ENCODE results near the gene ATG9A.

Gene ATG9A

DNA sequence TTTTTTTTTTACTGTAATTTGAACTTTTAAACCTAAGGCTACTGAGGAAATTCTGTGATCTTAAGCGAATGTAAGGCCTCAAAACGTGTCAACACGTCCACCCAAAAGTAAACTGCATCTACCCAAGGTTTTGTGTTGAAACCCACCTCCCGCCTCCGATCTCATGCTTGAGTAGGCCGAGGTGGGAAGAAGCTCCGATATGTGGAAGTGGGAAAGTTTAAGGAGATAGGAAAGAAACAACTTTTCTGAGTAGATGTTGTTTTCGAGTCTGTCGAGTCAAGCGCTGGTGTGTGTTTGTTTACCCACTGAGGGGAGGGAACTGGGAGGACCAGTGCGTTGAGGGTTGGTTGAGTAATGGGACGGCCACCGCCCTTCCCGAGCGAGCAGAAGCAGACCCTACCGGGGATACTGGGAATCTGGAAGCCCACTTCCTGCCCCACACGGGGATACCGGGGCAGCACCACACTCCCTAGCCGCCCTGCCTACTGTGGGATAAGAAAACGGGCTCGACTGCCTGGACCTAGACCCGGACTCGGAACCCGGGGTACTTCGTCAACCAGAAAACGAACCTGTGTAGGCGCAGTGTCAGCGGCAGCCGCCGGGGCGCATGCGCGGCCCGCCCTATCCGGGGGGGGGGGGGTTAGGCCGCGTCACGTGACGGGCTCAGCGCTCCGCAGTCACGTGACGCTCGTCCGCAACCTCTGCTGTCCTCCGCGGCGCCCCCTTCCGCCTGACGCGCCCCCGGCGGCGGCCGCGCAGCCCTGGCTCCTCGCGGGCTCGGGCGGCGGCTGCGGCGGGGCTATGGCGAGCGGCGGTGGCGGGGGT is 51.7 kb downstream of the ATG9A start, which contains the start of gene RETREG2:
RETREG2 (plus strand) TSS at position 724 of the 825 bp plus-strand sequence; CDS start at position 802, 78 bp downstream.
- DNase-seq (ENCODE audit: low read depth): peak; percentile 91

DNA sequence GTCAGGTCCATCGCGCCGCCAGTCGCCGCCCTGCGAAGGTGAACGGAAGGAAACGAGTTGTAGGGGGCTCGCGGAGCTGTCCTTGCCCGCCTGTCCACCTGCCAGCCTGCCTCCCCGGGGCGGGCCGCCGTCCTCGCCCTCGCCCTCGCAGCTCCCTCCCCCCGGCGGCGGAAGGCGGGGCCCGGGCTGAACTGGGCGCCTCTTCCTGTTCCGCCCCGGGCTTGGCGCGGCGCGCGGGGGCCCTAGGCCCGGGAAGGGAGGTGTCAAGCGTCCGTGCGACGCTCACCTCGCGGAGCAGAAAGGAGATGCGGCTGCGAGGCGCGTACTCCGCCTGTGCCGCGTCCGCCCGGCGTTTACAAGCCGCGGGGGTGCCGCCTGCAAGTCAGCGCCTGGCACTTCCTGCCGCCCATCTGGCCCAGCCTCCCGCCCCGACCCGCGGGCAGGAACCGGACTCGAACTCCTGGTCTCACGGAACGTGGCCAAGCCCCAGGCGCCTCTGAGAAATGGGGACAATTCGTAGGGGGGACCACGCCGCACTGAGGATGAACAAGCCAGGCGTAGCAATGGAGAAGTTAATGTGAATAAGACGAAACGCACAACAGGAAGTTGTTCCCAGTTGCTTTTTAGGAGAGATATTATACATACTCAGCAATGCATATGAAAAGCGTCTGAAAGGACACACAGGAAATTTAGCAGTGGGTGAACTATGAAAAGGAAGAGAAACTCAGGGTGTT is 52.5 kb downstream of the ATG9A start, which contains the start of gene CNPPD1:
CNPPD1 (minus strand) TSS at position 108 of the 734 bp plus-strand sequence; CDS start at position 11, 97 bp downstream.
- peak; percentile 83 for DNase-seq (ENCODE audit: low read depth)

- peak; percentile 14 for DNase-seq (ENCODE audit: low read depth)
Measured at GRCh38 chr2:219175928-219176817, 53.3 kb downstream of the ATG9A start.

- DNase-seq (ENCODE audit: low read depth): no peak
Measured at GRCh38 chr2:219175486-219175885, 54.0 kb downstream of the ATG9A start.

GRCh38 chr2:219174801-219175200 is 54.6 kb downstream of the ATG9A start:
- no peak for DNase-seq (ENCODE audit: low read depth)

DNA sequence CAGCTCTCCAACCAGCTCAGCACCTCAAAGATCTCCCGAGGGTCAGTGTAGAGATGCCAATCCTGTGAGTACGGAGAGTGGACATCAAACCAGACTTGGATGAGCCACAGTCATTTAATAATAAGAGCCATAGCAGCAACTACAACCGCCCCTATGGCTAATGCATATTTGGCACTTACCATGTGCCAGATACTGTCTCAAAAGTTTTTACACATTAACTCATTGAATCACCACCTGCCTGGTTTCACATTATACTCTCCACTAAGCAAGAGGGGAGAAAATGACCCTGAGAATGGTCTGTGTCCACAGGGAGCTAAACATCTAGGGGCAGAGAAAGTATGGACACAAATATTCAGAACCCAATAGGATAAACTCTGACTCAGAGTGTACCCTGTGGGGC is 55.3 kb downstream of the ATG9A start:
- no peak for DNase-seq (ENCODE audit: low read depth)

GRCh38 chr2:219173176-219173575 is 56.3 kb downstream of the ATG9A start:
- no peak for DNase-seq (ENCODE audit: low read depth)

- no peak for DNase-seq (ENCODE audit: low read depth)
Measured at GRCh38 chr2:219172231-219173154, 56.9 kb downstream of the ATG9A start.

DNA sequence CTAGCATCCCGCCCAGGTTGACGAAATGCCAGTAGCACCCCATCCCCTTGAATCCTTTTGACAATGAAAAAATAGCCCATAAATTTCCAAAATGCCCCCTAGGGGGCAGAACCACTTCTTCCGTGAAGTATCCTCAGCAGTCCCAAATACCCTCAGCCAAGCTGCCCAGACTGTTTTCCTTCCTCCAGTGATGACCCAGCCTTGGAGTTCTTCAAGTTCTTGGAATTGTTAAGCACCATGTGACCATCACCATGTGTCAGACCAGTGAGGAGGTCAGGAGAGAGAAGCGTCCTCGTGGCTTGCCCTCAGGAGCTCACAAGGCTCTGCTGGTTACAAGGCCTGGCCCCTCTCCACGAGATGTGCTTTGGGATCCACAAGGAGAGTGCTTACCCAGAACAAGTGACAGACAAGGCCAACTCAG is 58.2 kb downstream of the ATG9A start:
- DNase-seq (ENCODE audit: low read depth): peak; percentile 86

- DNase-seq (ENCODE audit: low read depth): no peak
Measured at GRCh38 chr2:219169930-219170654, 59.3 kb downstream of the ATG9A start, which contains the start of gene SLC23A3. SLC23A3 (minus strand) TSS chr2:219170029; CDS start chr2:219169984, 45 bp downstream.
